ENCODE results near the gene FBH1.
"Not testable (repeated sequence)": the region's sequence is repeated elsewhere in the genome, so short reads cannot be mapped to it uniquely, and the experiment has no call there.

Gene FBH1

DNA sequence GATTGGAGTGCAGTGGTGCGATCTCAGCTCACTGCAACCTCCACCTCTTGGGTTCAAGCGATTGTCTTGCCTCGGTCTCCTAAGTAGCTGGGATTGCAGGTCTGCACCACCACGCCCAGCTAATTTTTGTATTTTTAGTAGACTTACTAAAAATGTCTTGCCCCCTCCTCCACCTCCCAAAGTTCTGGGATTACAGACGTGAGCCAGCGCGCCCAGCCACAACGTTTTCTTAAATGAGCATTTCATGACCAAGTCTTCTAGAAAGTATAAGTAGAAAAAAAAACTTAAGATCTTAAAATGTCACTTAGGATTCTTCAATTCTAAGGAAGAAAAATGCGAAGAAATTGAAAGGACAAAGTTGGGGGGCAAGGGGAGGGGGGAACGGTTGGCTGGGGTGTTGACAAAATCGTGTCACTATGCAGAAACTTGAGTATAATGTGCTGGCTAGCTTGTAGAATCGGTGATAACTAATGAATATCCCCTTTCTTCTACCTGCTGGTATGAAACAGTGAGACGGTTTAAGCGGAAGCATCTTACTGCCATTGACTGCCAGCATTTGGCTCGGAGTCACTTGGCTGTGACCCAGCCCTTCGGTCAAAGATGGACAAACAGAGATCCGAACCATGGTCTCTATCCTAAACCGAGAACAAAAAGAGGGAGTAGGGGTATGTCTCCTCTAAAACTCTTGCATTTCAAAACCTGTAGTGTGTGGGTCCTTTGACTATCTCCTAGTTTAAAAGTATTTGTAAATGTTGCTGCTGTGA is 12.7 kb downstream of the FBH1 start:
- no peak for DNase-seq

DNA sequence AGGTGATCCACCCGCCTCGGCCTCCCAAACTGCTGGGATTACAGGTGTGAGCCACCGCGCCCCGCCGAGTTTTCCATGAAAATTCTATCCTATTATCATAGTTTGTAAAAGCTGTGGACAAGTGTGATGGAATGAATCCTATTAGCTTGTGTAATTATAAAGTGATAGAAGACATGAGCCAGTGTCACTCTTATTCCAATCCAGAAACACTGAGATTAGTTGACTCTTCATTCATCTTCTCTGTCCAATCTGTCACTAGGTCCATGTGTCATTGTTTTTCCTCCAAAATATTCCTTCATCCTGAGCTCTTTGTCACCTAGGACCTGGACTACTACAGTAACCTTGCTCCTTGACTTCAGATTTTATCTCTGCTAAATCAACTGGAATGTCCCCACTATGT is 13.5 kb downstream of the FBH1 start:
- no peak for DNase-seq

DNA sequence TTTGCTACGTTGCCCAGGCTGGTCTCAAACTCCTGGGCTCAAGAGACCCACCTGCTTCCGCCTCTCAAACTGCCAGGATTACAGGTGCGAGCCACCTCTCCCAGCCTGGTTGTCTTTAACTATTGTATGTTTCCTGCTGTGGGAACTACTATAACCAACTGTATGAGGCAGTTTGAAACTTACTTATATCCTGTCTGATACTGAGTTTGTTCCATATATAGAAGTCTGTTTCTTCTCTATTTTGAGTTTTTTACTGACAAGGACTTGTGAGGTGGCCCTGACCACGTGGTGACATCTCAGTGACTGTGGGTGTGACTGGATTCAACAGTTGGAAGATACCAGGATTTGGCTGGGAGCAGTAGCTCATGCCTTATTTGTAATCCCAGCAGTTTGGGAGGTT is 14.2 kb downstream of the FBH1 start:
- no peak for DNase-seq

DNA sequence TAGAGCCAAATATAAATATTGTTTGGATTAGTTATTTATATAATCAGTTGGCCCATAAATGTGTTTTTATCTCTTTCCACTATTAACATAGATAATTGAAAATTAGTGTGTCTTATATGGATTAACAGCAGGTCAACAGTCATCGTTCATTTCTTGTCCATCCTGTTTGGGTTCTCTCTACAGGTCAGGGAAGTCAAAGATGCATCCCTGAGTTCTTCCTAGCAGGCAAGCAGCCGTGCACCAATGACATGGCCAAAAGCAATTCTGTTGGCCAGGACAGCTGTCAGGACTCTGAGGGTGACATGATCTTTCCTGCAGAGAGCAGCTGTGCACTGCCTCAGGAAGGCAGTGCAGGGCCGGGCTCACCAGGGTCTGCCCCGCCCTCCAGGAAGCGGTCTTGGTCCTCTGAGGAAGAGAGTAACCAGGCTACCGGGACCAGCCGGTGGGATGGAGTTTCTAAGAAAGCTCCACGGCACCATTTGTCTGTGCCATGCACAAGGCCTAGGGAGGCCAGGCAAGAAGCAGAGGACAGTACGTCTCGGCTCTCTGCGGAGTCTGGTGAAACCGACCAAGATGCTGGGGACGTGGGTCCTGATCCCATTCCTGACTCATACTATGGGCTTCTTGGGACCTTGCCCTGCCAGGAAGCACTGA is 15.9 kb downstream of the FBH1 start:
- DNase-seq: no peak

DNA sequence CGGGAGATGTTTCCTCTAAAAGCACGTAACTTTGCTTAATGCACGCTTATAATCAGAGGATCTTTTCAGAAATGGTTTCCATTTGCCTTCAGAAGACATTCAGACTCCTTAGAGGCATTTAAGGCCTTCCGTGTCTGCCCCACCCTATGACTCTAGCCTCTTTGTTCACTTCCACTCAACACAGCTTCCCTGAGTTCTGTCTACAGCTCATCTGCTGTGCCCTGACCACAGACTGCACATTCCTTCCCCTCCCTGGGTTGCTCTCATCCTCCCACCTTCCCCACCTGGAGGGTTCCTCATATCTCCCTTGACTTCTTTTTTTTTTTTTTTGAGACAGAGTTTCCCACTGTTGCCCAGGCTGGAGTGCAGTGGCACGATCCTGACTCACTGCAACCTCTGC is 16.6 kb downstream of the FBH1 start:
- no peak for DNase-seq

DNA sequence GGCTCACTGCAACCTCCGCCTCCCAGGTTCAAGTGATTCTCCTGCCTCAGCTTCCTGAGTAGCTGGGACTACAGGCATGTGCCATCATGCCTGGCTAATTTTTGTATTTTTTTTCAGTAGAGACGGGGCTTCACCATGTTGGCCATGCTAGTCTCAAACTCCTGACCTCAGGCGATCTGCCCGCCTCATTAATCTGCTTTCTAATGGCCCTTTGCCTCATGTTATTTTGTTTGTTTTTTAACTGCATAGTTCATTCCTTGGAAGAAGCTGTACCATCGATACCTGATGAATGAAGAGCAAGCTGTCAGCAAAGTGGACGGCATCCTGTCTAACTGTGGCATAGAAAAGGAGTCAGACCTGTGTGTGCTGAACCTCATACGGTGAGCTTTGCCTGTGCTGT is 18.6 kb downstream of the FBH1 start:
- DNase-seq: not testable (repeated sequence)

DNA sequence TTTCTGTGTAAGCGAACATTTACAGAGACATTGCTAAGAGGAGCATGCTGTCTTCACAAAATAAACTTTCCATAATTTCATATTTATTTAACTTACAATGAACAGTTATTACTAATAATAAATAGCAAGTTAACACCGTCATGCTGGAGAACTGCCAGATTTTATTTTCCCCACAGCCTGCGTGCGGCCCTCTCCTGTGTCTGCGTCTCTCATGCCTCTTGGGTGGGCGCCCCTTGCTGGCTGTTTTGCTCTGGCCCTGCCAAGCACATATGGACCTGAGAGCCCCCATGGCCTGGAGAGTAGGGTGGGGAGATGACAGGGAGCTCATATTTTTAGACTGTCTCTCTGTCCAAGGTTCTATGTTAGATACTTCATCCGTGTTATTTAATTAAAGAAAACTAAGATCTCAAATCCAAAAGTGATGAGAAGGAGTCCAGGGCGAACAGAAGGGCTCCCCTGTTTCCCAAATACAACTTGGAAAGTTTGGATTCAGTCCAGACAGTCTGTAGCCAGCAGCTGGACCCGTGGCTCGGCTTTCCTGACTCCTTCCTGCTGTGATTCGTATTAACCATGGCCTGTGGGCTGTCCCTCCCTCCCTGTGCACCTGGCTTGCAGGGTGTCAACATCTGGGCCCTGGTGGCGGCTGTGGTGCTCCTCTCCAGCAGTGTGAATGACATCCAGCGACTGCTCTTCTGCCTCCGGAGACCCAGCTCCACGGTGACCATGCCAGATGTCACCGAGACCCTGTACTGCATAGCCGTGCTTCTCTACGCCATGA is 20.5 kb downstream of the FBH1 start:
- DNase-seq: no peak

DNA sequence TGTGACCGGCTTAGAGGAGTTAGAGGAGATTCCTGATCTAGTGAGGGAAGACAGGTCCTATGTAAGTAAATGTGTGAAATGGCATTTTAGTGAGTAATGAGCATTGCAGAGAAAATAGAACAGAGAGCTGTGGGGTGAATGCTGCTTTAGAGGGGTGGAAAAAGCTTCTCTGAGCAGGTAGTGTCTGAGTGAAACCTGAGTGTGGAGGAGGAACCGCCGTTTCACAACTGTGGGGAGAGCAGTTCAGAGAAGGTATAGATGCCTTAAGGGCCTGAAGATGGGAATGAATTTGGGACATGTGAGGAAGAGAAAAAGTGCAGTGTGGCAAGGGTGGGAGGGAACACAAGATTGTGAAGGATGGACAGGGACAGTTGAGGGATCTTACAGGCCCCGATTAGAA is 21.6 kb downstream of the FBH1 start:
- peak in 1 of 58 donors; percentile 12 for DNase-seq

DNA sequence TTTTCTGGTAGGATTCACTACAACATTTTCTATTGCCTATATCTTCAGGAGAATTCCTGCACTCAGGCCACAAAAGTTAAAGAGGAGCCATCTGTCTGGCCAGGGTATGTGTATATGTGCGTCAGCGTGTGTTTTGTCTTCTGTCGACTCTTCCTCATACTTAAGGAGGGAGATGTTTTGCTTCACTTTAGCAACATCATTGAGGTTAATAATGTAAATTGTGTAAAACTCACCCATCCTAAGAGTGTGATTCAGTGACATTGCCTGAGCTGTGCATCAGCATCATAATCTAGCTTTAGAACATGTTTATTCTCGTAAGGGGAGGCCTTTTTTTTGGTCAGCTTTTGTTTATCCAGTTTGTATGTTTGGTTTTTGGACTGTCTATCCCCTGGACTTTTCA is 23.7 kb downstream of the FBH1 start:
- DNase-seq: no peak

DNA sequence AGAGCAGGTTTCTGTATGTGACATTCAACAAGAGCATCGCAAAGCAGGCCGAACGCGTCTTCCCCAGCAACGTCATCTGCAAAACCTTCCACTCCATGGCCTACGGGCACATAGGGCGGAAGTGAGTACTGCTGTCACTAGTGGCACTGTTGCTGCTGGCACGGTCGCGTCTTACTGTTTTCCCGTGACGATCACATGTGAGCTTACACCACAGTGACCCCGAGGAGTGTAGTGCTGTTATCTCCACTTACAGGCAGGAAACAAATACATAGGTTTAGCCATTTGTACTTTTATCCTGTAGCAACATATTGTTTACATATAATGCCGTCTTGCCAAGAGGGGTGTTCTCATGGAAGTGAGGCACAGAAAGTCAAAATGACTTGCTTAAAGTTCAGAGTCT is 25.4 kb downstream of the FBH1 start:
- no peak for DNase-seq

DNA sequence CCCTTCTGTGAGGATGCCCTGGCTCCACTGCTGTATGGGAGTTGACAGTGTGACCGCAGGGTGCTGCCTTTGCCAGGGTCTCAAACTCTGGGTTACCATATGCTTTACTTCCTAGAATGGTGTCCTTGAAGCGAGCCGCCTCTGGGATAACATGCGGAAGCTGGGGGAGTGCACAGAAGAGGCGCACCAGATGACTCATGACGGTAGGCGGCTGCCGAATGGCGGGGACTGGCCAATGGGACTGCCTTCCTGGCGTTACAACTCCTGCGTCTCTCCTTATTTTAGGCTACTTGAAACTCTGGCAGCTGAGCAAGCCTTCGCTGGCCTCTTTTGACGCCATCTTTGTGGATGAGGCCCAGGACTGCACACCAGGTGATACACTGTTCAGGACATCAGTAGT is 27.3 kb downstream of the FBH1 start:
- DNase-seq: no peak

DNA sequence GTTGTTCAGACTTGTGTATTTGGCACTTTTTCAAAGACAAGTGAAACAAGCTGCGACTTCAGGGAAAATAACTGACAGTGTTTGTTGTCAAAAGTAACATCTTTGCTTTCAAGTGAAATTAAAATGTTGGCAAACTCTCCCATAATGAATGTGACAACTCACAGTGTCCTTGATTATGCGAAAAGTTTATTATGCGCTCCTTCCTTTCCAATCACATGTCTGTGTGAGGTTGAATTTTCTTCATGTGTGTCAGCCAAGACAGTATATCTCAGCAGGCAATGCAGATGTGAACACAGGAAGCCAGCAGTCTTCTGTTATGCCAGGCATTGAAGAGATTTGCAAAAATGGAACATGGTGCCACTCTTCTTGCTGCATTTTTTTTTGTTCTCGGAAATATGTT is 28.7 kb downstream of the FBH1 start:
- no peak for DNase-seq

DNA sequence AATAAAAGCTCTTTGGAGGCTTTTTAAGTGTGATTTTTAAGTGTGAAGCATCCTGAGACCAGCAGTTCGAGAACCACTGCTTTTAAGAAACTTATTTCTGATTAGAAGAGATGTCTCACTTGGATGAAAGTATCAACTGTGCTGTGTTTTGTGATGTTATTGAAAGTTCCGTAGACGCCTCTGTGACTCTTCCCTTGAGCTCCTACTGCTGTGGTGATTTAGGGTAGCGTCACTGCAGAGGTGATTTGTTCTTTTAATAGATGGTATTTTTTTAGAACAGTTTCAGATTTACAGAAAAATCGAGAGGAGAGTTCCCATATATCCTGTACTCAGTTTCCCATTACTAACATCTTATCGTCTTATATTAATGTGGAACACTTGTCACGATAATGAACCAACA is 29.5 kb downstream of the FBH1 start:
- DNase-seq: no peak

DNA sequence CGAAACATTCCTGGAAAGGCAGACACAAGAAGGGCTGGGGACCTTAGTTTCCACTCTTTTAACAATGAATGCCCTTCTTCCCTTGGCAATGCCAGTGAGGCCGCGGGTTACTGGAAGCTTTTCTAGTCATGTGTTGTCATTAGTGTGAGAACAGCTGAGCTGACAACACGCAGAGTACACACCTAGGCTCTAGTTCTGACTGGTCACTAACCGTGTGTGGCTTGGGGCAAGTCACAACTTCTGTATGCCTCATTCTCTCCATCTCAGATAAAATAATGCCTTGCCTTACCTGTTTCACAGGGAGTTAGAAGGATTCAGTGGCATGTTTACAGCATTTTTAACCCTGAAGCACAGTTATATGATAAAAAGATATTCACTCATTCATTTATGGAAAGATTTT is 31.7 kb downstream of the FBH1 start:
- DNase-seq: no peak

DNA sequence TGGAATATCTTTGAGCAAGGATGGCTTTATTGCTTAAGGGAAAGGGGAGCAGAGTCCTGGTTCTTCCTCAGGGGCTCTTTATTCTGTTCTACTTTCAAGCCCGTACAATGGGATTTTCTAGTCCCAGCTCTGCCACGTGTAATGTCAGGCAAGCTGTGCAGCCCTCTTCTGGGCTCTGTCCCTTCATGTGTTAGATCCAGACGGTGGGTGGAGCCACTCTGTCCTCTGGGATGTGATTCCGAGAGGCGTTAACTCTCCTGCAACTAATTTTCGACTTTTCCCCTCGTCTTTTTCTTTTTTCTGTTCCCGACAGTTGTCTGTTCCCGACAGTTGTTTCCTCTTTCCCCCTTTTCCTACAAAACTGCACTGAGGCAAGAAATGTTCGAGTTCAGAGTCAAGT is 34.8 kb downstream of the FBH1 start:
- no peak for DNase-seq

DNA sequence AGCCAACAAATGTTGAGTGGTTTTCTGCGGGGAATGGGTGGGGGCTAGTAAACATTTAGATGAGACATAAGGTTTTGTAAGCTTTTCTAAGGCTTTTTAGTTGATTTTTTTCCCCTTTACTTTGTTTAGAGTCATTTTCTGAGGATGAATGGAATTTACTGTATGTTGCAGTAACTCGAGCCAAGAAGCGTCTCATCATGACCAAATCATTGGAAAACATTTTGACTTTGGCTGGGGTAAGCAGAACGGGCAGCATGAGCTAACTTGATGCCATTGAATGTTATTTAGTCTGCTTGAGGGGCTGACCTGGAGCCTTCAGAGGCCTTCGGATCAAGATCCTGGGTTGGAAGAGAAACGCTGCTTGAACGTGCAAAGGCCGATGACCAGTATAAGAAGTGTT is 37.3 kb downstream of the FBH1 start:
- DNase-seq: no peak

DNA sequence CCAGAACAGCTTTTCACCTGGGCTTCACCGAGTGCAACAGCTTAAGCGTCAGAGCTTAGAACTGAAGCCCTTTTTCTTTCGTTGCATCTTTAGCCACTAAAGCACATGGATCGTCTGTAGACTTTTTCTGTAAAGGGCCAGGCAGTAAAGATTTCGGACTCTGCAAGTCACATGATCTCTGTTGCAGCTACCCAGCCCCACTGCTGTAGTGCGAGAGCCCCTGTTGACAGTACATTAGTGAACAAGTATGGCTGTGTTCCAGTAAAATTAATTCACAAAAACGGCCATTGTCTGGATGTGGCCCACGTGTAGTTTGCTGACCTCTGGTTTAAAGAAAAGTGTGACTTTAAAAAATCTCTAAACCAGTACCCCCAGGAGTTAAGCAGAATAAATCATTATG is 39.4 kb downstream of the FBH1 start:
- DNase-seq: peak in 1 of 58 donors; percentile 39

DNA sequence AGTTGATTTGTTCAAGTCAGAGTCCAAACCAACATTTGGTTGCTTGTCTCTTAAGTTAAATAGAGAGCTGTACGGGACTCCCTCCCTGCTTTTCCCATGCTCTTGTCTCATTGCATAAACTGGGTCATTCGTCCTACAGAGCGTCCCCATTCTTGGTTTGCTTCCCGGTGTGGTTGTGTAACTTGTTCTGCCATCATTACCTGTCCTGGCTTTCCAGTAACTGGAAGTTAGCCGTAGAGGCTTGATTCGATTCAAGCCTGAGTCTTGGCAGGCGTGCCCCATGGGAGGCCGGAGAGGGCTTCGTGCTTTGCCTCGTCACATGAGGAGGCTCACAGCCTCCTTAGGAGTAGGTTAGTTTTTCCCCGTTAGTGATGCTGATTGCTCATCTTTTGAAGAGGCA is 40.2 kb downstream of the FBH1 start:
- no peak for DNase-seq

DNA sequence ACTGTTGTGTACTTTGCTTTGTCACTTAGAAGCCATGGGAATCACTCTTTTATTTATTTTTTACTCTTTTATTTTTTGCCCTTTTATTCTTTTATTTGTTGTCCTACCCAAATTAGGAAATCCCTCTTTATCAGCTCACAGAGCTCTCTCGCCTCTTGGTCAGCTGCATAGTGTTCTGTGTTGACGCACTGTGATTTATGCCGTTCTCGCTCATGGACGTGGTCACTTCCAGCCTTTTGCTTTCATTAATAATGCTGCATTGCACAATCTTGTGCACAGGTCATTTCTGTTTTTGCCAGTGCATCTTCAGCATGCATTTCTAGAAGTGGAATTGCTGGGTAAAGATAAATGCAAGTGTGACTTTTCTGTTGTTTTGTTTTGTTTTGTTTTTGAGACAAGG is 42.3 kb downstream of the FBH1 start:
- DNase-seq: no peak

DNA sequence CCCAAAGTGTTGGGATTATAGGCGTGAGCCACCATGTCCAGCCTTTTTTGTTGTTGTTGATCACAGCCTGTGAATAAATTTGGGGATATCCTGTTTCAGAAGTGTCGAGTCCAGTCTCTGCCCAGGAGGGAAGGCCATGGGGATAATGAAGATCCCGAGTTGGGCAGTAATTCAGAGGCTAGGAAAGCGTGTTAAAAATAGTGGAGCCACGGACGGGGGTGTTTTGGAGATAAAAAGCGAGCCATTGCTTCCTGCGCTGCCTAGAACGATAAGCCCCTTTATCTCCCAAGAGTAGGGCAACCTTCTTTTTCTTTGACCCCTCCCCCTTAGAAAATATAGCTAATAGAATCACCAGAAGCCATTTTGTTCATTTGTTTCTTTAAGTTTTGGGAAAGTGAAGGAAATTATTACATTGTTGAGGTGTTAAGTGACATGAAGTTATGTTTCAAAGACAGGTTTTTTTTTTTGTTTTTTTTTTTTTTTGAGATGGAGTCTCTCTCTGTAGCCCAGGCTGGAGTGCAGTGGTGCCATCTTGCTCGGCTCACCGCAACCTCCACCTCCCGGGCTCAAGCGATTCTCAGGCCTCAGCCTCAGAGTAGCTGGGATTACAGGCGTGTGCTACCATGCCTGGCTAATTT is 44.0 kb downstream of the FBH1 start:
- no peak for DNase-seq

DNA sequence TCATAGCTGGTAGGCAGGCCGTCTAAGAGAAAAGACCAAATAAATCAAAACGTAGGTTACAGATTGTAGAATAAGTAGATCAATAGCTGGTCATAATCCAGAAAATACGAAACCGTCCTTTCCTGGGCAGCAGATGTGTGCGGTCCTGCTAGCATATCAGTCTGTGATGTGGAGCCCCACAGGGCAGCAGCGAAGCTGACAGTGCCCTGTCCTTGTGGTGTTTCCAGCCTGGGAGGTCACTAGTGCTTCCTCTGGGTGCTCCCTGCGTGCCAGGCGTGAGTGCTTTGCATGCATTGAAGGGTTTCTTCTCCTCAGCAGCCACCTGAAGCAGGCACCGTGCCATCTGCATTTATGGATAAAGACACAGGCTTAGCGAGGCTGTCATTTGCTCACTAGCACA is 45.6 kb downstream of the FBH1 start:
- DNase-seq: no peak

DNA sequence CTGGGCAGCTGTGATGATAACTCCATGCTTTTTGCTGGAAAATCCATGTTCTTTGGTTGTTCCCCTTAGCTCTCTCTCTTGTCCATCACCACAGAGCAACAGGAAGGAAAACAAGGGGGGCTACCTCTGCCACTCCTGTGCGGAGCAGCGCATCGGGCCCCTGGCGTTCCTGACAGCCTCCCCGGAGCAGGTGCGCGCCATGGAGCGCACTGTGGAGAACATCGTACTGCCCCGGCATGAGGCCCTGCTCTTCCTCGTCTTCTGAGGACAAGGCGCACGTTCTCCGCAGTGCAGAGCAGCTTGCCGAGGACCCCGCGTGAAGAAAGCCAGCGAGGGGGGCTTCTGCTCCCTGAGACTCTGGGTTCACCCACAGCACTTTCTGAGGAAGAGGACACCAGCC is 47.0 kb downstream of the FBH1 start:
- DNase-seq: no peak
